ENCODE results near the gene BBS10.

BBS10 gene

DNA sequence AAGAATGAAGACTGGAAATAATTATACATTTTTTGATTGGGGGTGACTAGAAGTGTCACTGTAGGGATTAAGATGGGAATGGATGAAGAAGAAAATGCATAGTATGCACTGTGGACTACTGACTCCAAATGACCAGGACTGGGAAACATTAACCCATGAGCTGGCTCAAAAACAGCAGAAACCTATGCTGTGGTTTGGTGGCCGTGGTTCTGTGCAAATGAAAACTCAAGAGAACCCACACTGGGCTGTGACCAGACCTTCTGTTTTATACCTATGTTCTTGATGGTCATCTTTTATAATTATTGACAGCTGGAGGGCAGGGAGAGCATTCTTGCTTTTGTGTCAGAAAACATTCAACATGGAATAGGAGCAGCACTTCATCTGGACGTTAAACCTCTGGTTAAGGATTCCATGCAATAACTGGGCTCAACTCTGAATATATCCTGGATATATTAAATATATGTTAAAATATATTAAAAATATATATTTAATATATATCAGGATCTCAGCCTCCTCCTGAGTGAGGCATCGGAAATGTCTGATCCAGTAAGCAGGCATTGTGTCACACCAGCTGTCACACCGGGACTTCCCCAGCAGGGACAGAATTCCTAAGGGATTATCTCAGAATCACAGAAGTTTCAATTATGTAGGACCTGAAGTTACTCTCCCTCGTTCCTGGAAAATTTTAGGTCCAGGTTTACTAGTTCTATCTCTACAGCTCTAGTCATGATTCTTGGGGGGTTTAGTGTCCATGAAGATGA is 48.5 kb downstream of the BBS10 start:
- H3K27ac ChIP-seq: no peak overlapping the region
- TF ChIP-seq ZFX (IDR thresholded peaks at IDR 0.05) (no peak), CTCF (conservative IDR thresholded peaks at IDR 0.05) (no peak)

All from C4-2B (cell line).